Activated T-helper 9 cell treated with anti-CD3 and anti-CD28 coated beads, Interleukin-2, amount 50 U/mL, for 16 hours (primary cell): Measurements from ENCODE around the gene EIPR1.

ENCODE experiments used
- DNase-seq: peaks from one replicate; pipeline ENCODE4 v3.0.0-alpha.2; 2020; ENCODE audit warnings: low read depth

EIPR1 gene

GRCh38 chr2:3146772-3147650, 230.6 kb downstream of the EIPR1 start:
- no peak for DNase-seq

GRCh38 chr2:3146175-3146574, 231.4 kb downstream of the EIPR1 start:
- DNase-seq = no peak

GRCh38 chr2:3145471-3146021, 232.1 kb downstream of the EIPR1 start:
- no peak for DNase-seq

GRCh38 chr2:3144856-3145255, 232.8 kb downstream of the EIPR1 start:
- DNase-seq = no peak

GRCh38 chr2:3143602-3144001, 234.0 kb downstream of the EIPR1 start:
- no peak for DNase-seq

- DNase-seq = no peak
Measured at GRCh38 chr2:3142961-3143571, 234.6 kb downstream of the EIPR1 start.

DNA sequence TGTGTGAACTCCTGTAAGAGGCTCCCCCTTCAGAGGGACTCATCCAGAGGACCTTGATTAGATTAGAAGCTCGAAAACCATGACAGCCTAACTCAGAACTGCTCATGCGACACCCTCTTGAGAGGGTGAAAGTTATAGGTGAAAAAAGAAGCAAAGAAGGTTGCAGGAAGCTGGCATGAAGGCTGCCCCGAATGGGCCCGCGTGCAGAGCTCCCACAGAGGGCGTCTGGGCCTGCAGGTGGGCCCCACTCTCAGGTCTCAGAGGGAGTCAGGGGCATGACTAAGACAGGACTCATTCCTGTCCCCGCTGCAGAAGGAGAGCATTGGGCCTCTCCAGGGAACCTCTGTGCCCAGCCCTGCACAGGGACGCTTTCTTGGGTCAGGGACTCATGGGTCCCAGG, 235.4 kb downstream of the EIPR1 start:
- DNase-seq = no peak

DNA sequence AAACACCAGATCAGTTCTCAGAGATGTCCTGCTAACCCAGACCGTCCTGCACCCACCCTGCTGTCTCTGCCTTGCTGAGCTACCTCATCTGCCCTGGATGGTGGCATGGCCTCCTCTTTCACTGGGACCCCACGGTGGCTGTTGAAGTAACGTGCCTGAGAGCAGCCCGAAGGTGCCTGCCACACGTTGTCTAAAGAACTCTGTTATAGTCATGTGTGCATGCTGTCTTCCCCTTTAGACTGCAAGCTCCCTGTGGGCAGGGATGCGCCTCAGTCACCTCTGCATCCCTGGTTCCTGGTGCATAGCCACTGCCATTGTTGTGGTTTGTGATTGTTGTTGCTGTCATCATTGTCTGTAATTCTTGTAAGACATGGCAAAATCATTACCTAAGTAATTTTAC, 235.9 kb downstream of the EIPR1 start:
- no peak for DNase-seq

- DNase-seq = no peak
Measured at GRCh38 chr2:3139906-3140305, 237.7 kb downstream of the EIPR1 start.
